Measurements from ENCODE around the gene ARL10. TPM values are rescaled to one million over a fixed set of nuclear protein-coding genes. Genes with fewer than 3 reads are reported as not detected.

ARL10 gene
- total RNA-seq, 1 experiment from 2014 or later, result 0.05 TPM

- TF ChIP-seq TCF7L2 (IDR thresholded peaks at IDR 0.05; ENCODE audit: borderline replicate concordance, extremely low read depth, insufficient read depth, insufficient read length) (no peak), CTCF (IDR thresholded peaks at IDR 0.05 in 2 of 3, conservative IDR thresholded peaks at IDR 0.05 in 1 of 3; ENCODE audit: borderline replicate concordance in 1 of 3, insufficient read depth in 1 of 3, low read depth in 2 of 3, low read length in 2 of 3) (no peak), YY1 (IDR thresholded peaks at IDR 0.05; ENCODE audit: extremely low read depth, insufficient replicate concordance, low read depth, low read length) (no peak), SIN3A (IDR thresholded peaks at IDR 0.05; ENCODE audit: low read depth) (no peak), CBX3 (IDR thresholded peaks at IDR 0.05; ENCODE audit: low read depth) (no peak)
Measured at GRCh38 chr5:176397736-176398420, 32.6 kb downstream of the ARL10 start (continued).

DNA sequence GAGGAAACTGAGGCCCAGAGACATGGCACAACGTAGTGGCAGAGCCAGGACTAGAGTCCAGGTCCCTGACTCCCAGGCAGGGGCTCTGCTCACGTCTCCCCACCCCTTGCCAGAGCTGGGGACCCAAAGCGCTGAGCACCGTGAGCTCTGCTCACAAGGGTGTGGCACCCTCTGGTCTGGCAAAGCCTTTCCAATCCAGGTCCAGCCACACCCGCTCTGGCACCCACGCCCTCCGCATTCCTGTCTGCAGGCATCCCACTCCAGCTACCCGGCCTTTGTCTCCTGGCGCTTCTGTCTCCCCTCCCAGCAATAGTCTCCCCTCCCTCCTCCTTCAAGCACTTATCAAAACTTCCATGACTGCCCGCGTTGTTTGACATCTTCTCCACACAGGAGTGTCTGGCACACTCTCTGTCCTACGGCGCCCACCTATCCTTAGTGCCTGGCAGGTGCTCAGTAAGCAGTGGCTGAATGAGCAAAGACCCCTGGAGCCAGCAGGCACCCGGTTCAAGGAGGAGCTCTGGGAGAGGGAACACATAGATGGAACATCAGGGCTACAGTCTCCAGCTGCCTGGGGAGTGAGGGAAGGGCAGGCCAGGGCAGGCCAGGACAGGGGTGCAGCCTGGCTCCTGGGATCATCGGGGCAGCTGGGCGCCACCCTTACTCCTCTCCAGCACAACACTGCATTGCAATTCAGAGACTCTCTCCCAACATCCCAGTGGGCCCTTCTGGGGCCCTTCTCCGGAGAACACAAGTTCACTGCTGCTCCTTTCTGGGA is 35.3 kb downstream of the ARL10 start:
- ATAC-seq (peak; percentile 77), DNase-seq (ENCODE audit: low read depth, low spot score) (no peak)
- CTCF ChIA-PET, result no interaction called here

More for the DNA sequence above, 35.3 kb downstream of the ARL10 start:
- BruUV-seq (replicated peaks), result no TSS peak
- Histone ChIP-seq H3K4me1 (ENCODE audit: control insufficient read depth in 1 of 2, insufficient read depth in 2 of 2, low read length in 2 of 2) (peaks cover 13 to 26% of the 10 kb centered on the region in 2 experiments), H2AFZ (ENCODE audit: low read depth, low read length, poor library complexity, severe bottlenecking) (no peak overlapping the region), H3K4me2 (ENCODE audit: low read length) (peak overlapping the region; percentile 59), H4K20me1 (ENCODE audit: insufficient read depth) (no peaks in the 10 kb centered on the region), H3K4me3 (replicated peaks in 1 of 2; ENCODE audit: low read depth in 1 of 2, low read length in 2 of 2) (no peak overlapping the region), H3K36me3 (ENCODE audit: control insufficient read depth in 1 of 2, insufficient read depth in 2 of 2, low read length in 2 of 2) (no peaks in the 10 kb centered on the region), H3K79me2 (ENCODE audit: insufficient read depth, low read length) (no peaks in the 10 kb centered on the region), H3K9ac (ENCODE audit: low read length) (0 out of 2 replicates have a peak overlapping the region, but pooled peaks have one; percentile 12), H3K27me3 (ENCODE audit: insufficient read depth, low read length) (no peaks in the 10 kb centered on the region), H3K27ac (ENCODE audit: low read depth, low read length) (0 out of 2 replicates have a peak overlapping the region, but pooled peaks have one; percentile 16), H3K9me2 (ENCODE audit: insufficient read depth) (no peaks in the 10 kb centered on the region), H3K9me3 (ENCODE audit: control insufficient read depth in 1 of 2, insufficient read depth in 1 of 2, low read depth in 1 of 2, low read length in 2 of 2) (no peaks in the 10 kb centered on the region)
- ChIA-PET RAD21 (ENCODE audit: low non-redundant PET in 1 of 2, low total read pairs in 2 of 2, uncharacterized antibody in 2 of 2, unreplicated experiment in 2 of 2) (no interaction called here), POLR2A (no interaction called here)
- no peak for TF ChIP-seq POLR2A (IDR thresholded peaks at IDR 0.05; ENCODE audit: borderline replicate concordance, extremely low read depth, insufficient read depth, insufficient read length)
- no peak for TF ChIP-seq EZH2 (IDR thresholded peaks at IDR 0.05)
- no peak for TF ChIP-seq ELF1 (IDR thresholded peaks at IDR 0.05; ENCODE audit: borderline replicate concordance, low read depth)
- TF ChIP-seq SIN3A (IDR thresholded peaks at IDR 0.05; ENCODE audit: low read depth), result no peak
- no peak for TF ChIP-seq EGR1 (IDR thresholded peaks at IDR 0.05; ENCODE audit: low read depth)
- no peak for TF ChIP-seq EZH2phosphoT487 (IDR thresholded peaks at IDR 0.05; ENCODE audit: borderline replicate concordance)
- no peak for TF ChIP-seq CBX3 (IDR thresholded peaks at IDR 0.05; ENCODE audit: low read depth)
- TF ChIP-seq CTCF (IDR thresholded peaks at IDR 0.05 in 2 of 3, conservative IDR thresholded peaks at IDR 0.05 in 1 of 3; ENCODE audit: borderline replicate concordance in 1 of 3, insufficient read depth in 1 of 3, low read depth in 2 of 3, low read length in 2 of 3), result no peak
- TF ChIP-seq JUND (IDR thresholded peaks at IDR 0.05), result no peak
- TF ChIP-seq ZBTB33 (IDR thresholded peaks at IDR 0.05; ENCODE audit: extremely low read depth, insufficient replicate concordance, low read length), result no peak
- no peak for TF ChIP-seq ZFX (IDR thresholded peaks at IDR 0.05)
- no peak for TF ChIP-seq RAD21 (IDR thresholded peaks at IDR 0.05; ENCODE audit: low read depth)
- TF ChIP-seq SP1 (IDR thresholded peaks at IDR 0.05; ENCODE audit: low read depth), result no peak
- intact Hi-C loops (cut with micrococcal nuclease), result no loop called here
